Common myeloid progenitor, CD34-positive (primary cell): ENCODE data around the gene OXER1.

Source experiments
- CTCF ChIA-PET: fragments of 350-600 bp; sonication (Branson Sonifier 250); formaldehyde crosslinking; loops from one replicate; lab custom pipeline; 2021; ENCODE audit warnings: antibody characterized with exemption; lab: Charles Lee
- POLR2A ChIA-PET: fragments of 350-600 bp; sonication (Branson Sonifier 250); formaldehyde crosslinking; loops from one replicate; lab custom pipeline; 2021; ENCODE audit warnings: antibody characterized with exemption; lab: Charles Lee
- DNase-seq, 3 donors: peaks; one replicate each; pipeline versions ENCODE4 v3.0.0 to v3.0.0-alpha.2; 2013
- H3K27ac ChIP-seq, 2 experiments: 1 replicate in 1 of 2; 2 replicates in 1 of 2; pipeline ENCODE4 v1.7.0; 2013; ENCODE audit warnings: inconsistent platforms in 2 of 2, low read length in 2 of 2, mild to moderate bottlenecking in 2 of 2, low read depth in 1 of 2, moderate library complexity in 1 of 2; ENCODE audit not compliant: severe bottlenecking in 2 of 2, insufficient read depth in 1 of 2, poor library complexity in 1 of 2
- H3K27me3 ChIP-seq, 5 experiments: replicated peaks in 2 of 5; 1 replicate in 3 of 5; 2 replicates in 2 of 5; pipeline versions ENCODE4 v1.6.1 to v1.7.0; 2013; ENCODE audit warnings: low read length in 4 of 5, mild to moderate bottlenecking in 2 of 5, moderate library complexity in 2 of 5, inconsistent platforms in 1 of 5; ENCODE audit not compliant: insufficient read depth in 5 of 5, control insufficient read depth in 4 of 5
- H3K36me3 ChIP-seq, 4 experiments: 1 replicate in 2 of 4; 2 replicates in 2 of 4; pipeline versions ENCODE4 v1.6.1 to v1.7.0; 2013; ENCODE audit warnings: low read length in 3 of 4, control low read depth in 1 of 4, mild to moderate bottlenecking in 1 of 4; ENCODE audit not compliant: control insufficient read depth in 4 of 4, insufficient read depth in 4 of 4
- H3K4me1 ChIP-seq, 4 experiments: 1 replicate in 3 of 4; 2 replicates in 1 of 4; pipeline versions ENCODE4 v1.6.1 to v1.7.1; 2013; ENCODE audit warnings: low read length in 3 of 4, mild to moderate bottlenecking in 3 of 4, control low read depth in 1 of 4, inconsistent platforms in 1 of 4, moderate library complexity in 1 of 4; ENCODE audit not compliant: control insufficient read depth in 4 of 4, insufficient read depth in 4 of 4; ENCODE audit errors: control extremely low read depth in 1 of 4
- H3K4me3 ChIP-seq, 7 experiments: 1 replicate in 4 of 7; 2 replicates in 3 of 7; pipeline versions ENCODE4 v1.5.1 to v1.7.0; 2013; ENCODE audit warnings: mild to moderate bottlenecking in 7 of 7, low read length in 6 of 7, moderate library complexity in 6 of 7, inconsistent platforms in 2 of 7, low read depth in 2 of 7, control low read depth in 1 of 7; ENCODE audit not compliant: insufficient read depth in 4 of 7, control insufficient read depth in 1 of 7; ENCODE audit errors: extremely low read depth in 1 of 7
- H3K9me3 ChIP-seq, 5 experiments: 1 replicate in 4 of 5; 2 replicates in 1 of 5; pipeline versions ENCODE4 v1.6.1 to v1.7.1; 2013; ENCODE audit warnings: low read length in 4 of 5, mild to moderate bottlenecking in 2 of 5, inconsistent platforms in 1 of 5, low read depth in 1 of 5, moderate library complexity in 1 of 5; ENCODE audit not compliant: control insufficient read depth in 4 of 5, insufficient read depth in 2 of 5; ENCODE audit errors: control extremely low read depth in 1 of 5
- WGBS: methylation state at CpG from one replicate; pipeline ENCODE4 v1.1.5; 2013; ENCODE audit not compliant: insufficient coverage; 5-methylcytosine and 5-hydroxymethylcytosine counted together

OXER1 gene

GRCh38 chr2:42795275-42795674 lies 31.3 kb upstream of the OXER1 start:
- POLR2A ChIA-PET = no interaction called here
- CTCF ChIA-PET = interaction anchor here (1.4 kb wide), 1 partner anchor 14 kb away, joined by 3 read pairs; no protein-coding TSS in a partner anchor

GRCh38 chr2:42794271-42795046 lies 30.5 kb upstream of the OXER1 start:
- 98% methylated on average over 6 of the region's 8 CpGs for WGBS
- Histone ChIP-seq H3K27ac (no peak overlapping the region), H3K4me3 (no peak overlapping the region), H3K9me3 (no peaks in the 10 kb centered on the region), H3K27me3 (no peaks in the 10 kb centered on the region), H3K36me3 (peaks cover 0 to 6% (median under 1%) of the 10 kb centered on the region in 4 experiments), H3K4me1 (peaks cover 0 to 22% (median 20%) of the 10 kb centered on the region in 4 experiments)
- no peak for DNase-seq
- ChIA-PET POLR2A (no interaction called here), CTCF (interaction anchor here (0.6 to 1.4 kb wide), 3 partner anchors 9 to 32 kb away, joined by 3 to 4 read pairs (median 3); no protein-coding TSS in a partner anchor)

More at GRCh38 chr2:42795275-42795674, 31.3 kb upstream of the OXER1 start:
- Histone ChIP-seq H3K4me3 (no peak overlapping the region), H3K27ac (no peak overlapping the region), H3K9me3 (no peaks in the 10 kb centered on the region), H3K36me3 (peaks cover 0 to 6% (median 2%) of the 10 kb centered on the region in 4 experiments), H3K27me3 (no peaks in the 10 kb centered on the region), H3K4me1 (peaks cover 0 to 22% (median 20%) of the 10 kb centered on the region in 4 experiments)
- WGBS = 100% methylated on average over 1 of the region's 6 CpGs
- DNase-seq = no peak

GRCh38 chr2:42793334-42794270 lies 29.7 kb upstream of the OXER1 start:
- ChIA-PET CTCF (interaction anchor here (0.6 to 2.8 kb wide), 4 partner anchors 10 to 33 kb away, joined by 3 to 9 read pairs (median 4); no protein-coding TSS in a partner anchor), POLR2A (no interaction called here)
- DNase-seq = no peak
- Histone ChIP-seq H3K4me1 (peaks cover 0 to 22% (median 20%) of the 10 kb centered on the region in 4 experiments), H3K4me3 (peak overlapping the region; percentile 48 to 91 (median 79)), H3K9me3 (no peaks in the 10 kb centered on the region), H3K27me3 (no peaks in the 10 kb centered on the region), H3K27ac (no peak overlapping the region), H3K36me3 (peaks cover 0 to 6% (median 2%) of the 10 kb centered on the region in 4 experiments)
- 19% methylated on average over 12 of the region's 22 CpGs for WGBS

DNA sequence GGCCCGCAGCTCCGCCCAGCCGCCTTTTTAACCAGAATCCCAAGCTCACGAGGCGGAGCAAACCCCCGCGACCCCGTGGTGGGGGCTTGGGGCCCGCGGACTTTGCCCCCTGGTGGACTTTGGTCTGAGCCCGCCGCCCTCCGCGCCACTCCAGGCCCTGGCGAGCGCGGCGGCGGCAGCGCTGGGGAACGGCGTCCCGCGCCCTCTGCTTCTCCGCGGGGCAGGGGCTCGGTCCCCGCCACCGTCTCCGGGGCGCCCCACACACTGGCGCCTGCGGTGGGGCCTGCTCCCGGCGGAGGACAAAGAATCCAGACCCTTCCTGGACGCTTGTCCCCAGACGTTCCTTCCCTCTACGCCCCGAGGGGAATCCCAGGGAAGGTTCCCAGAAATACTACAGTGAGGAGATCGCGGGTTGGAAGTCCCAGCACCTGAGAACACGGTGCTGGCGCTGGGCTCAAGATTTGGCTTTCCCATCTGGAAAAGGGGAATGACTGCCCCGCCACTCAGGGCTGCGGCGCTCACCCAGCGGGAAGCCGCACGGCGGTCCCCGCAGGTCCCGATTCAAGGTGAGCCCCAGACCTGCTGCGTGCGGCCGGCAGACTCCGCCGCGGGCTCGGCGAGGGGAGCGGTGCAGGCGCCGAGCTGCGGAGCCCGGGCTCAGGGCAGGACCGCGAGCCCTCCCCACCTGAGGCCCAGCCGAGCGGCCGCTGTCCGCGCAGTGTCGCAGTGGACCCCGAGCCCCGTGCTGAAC lies 28.8 kb upstream of the OXER1 start, which contains the start of gene HAAO:
Gene HAAO, minus strand, starts transcription at position 1 of the 751 bp plus-strand sequence. CDS start 47 bp downstream, outside the sequence.
- no peak within 1 kb of the TSS for H3K27ac ChIP-seq
- POLR2A ChIA-PET = no interaction called here
- DNase-seq = peak in 2 of 3 donors; percentile 21 to 37
- H3K9me3 ChIP-seq = no peaks in the 10 kb centered on the region
- peak within 1 kb of the TSS; percentile 48 to 91 (median 79) for H3K4me3 ChIP-seq
- peaks cover 0 to 22% (median 20%) of the 10 kb centered on the region in 4 experiments for H3K4me1 ChIP-seq
- CTCF ChIA-PET = interaction anchor here (0.8 to 2.8 kb wide), 6 partner anchors 12 to 129 kb away, joined by 3 to 9 read pairs (median 4); no protein-coding TSS in a partner anchor
- no peaks in the 10 kb centered on the region for H3K27me3 ChIP-seq
- H3K36me3 ChIP-seq = peaks cover 0 to 8% (median 4%) of the 10 kb centered on the region in 4 experiments
- WGBS = under 1% methylated on average over 70 of the region's 75 CpGs

GRCh38 chr2:42792087-42792582 lies 28.2 kb upstream of the OXER1 start:
- Histone ChIP-seq H3K27me3 (no peaks in the 10 kb centered on the region), H3K9me3 (no peaks in the 10 kb centered on the region), H3K4me1 (peaks cover 0 to 22% (median 20%) of the 10 kb centered on the region in 4 experiments), H3K4me3 (peak overlapping the region; percentile 48 to 91 (median 79)), H3K27ac (no peak overlapping the region), H3K36me3 (peaks cover 0 to 8% (median 5%) of the 10 kb centered on the region in 4 experiments)
- ChIA-PET POLR2A (interaction anchor here (0.8 kb wide), 1 partner anchor 18 kb away, joined by 3 read pairs; no protein-coding TSS in a partner anchor), CTCF (interaction anchor here (0.8 to 2.8 kb wide), 6 partner anchors 13 to 129 kb away, joined by 3 to 9 read pairs (median 4); no protein-coding TSS in a partner anchor)
- peak; percentile 62 to 90 (median 87) for DNase-seq
- 0% methylated on average over 10 of the region's 18 CpGs for WGBS

- Histone ChIP-seq H3K4me3 (peak overlapping the region in 4 of 7 experiments; percentile 77 to 91 (median 83)), H3K4me1 (peaks cover 0 to 22% (median 20%) of the 10 kb centered on the region in 4 experiments), H3K9me3 (no peaks in the 10 kb centered on the region), H3K27ac (no peak overlapping the region), H3K36me3 (peaks cover 0 to 8% (median 6%) of the 10 kb centered on the region in 4 experiments), H3K27me3 (no peaks in the 10 kb centered on the region)
- DNase-seq = no peak
- ChIA-PET CTCF (interaction anchor here (0.8 to 2.8 kb wide), 6 partner anchors 13 to 128 kb away, joined by 3 to 9 read pairs (median 4); no protein-coding TSS in a partner anchor), POLR2A (interaction anchor here (0.8 kb wide), 1 partner anchor 19 kb away, joined by 3 read pairs; no protein-coding TSS in a partner anchor)
- 95% methylated on average over 2 of the region's 4 CpGs for WGBS
These were observed 27.7 kb upstream of the OXER1 start for GRCh38 chr2:42791606-42792005.
